Activated CD8-positive, alpha-beta memory T cell treated with anti-CD3 and anti-CD28 coated beads, Interleukin-2, amount 50 U/mL, for 4 hours (primary cell): ENCODE measurements around the gene ATP9A.

ENCODE experiments used
- DNase-seq: peaks from one replicate; pipeline ENCODE4 v3.0.0-alpha.2; 2020

ATP9A gene

DNA sequence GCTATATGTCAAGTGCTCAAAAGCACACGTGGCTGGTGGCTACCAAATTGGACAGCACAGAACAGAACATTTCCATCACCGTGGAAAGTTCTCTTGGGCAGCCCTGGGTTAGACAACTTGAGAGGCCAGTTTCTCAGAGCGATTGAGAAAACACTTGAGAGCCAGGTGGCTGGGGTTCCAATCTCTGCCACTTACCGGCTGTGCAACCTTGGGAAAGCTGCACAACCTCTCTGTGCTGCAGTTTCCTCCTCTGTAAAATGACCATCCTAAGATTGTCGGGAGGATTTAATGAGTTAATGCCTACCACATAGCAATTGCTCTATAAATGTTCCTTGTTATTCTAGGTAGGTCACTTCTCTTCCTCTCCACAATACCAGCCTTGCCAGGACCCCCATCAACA, 200.6 kb downstream of the ATP9A start:
- DNase-seq, result no peak

DNA sequence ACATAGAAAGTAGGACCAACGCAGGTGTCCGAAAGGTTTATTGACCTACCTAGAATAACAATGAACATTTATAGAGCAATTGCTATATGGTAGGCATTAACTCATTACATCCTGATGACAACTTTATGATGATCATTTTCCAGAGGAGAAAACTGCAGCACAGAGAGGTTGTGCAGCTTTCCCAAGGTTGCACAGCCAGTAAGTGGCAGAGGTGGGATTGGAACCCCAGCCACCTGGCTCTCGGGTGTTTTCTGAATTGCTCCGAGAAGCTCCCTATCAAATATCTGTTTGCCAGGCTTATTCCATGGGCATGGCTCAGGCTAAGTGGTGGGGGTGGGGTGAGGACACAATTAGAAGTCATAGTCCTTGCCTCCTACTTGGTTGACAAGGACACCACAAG, 201.6 kb downstream of the ATP9A start:
- DNase-seq, result no peak

DNA sequence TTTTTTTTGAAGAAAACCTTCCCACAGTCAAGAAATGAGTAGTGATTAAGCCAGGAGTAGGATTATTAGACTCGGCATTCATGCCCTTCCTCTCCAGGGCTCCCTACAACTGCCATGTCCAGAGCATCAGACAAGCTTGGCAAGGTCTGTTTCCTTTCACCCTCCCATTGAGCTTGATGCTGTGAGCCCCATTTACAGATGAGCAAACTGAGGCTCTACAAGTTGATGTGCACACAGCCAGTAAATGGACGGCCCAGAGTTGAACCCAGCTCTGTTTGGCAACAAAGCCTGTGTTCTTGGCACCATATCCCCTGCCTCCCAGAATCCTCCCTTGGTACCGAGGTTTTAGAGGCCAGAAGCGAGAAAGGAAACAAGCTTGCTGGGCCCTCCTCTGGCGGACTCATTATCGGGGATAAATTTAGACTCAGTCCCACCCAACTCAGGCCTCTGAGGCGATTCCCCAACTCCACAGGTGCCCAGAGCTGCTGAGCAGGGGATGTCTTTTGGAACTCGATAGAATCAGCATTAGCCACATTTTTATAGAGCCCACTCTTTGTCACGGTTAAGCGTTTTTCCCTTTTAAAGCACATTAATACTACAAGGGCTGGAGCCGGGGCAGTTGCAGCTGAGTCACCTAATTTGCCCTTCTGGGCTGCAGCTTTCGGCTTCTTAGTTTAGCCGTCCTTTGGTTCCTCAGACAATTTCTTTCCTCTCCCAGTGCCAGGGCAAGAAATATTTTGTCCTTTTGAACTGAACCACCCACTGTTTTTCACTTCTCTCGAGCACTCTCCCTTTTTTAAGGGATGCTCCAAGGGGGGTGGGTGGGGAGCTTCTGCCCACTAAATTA, 202.7 kb downstream of the ATP9A start:
- no peak for DNase-seq

DNA sequence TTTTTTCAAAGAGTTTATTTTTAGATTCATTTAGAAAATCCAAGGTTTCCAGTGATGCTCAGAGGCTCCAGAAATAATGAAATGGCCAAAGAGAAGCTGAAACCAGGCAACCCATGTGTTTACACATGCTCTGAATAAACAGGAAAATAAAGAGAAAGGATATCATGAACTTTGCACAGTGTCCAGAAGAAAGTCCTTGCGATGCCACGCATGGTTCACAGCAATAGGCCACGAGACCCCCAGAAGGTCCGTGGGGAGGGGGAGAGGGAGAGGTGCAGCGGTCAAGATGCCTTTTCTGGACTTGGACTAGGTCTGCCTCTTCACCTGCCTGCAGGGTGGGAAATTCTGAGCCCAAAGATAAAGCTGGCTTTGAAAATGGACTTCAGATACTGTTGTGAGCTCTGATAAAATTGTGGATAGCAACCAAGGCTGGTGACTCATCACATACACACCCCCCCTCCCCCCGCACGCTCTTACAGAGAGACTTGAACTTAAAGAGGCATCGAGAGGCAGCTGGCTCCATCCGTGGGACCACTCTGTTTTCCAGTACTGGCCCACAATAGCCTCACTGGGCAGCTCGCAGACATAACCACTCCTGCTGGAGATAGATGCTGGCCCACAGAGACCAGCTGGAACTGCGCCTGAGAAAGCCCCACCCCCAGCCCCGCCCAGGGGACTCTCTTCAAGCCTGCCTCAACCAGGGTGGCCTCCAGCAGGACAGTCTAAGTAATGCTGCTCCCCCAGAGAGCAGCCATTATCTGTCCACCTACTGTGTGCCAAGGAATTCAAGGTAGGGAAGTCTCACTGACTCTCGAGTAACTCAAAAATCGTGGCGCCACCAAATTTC, 204.5 kb downstream of the ATP9A start:
- DNase-seq, result peak; percentile 24

DNA sequence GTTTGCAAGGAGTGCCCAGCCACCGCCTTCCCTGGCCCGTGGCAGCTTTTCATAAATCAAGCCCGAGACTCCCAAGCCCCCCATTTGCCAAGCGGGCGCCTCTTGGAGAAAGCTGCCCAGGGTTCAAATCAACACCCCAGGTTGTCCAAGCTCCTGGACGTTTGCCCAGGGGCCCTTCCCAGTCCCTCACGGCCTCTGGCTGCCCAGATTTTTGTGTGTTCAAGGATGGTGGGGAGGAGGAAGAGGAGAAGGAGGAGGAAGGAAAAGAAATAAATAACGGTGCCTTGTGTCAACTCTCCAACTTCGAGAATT, 205.1 kb downstream of the ATP9A start:
- no peak for DNase-seq

DNA sequence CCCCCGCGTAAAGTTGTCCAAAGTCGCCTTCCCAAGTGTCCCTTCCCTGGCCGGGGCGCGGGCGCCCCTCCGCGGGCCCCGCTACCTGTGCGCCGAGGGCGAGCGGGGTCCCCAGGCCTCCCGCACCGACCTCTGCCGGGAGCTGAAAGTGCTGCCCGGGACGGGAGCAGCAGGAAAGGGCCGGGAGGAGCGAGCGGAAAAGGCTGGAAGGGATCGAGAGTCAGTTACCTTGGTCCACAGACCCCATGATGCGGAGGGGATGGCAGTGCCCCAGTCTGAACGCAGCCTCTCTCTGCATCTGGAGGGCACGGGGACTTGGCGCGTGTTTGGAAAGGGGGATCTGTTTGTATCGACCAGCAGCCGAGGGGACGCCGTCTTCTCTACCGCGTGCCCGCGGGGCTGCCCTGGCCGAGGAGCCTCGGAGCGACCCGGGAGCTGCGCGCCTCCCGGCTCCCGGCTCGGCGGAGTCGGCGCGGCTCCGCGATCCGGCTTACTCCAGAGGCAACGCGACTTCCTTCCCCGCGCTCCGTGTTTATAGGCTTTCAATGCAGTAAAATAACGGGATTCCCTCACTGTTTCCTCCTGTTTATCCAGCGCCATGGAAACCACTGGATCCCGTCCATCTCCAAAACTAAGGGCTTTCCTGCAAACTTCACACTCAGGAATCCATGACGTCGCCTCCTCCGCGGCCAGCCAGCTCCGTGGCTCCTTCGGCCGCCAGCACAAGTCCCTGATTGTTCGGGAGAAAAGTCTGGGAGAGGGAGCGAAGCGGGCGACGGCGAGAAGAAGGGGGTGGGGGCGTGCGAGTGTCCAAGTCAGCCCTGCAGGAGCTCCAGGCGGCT, 205.6 kb downstream of the ATP9A start:
- DNase-seq, result no peak

DNA sequence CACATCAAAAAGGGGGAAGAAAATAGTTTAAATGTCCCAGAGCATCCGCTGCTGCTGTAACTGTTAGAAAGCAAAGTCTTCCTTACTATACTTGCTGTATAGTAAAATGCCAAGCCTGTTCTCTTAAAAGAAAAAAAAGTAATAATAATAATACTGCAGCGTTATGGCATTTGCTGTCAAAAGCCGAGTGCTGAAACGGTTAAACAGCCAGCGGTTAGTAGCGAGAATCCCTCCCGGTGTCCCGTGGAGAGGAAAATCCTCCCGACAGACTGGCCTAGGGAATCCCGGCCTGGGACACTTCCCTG, 206.2 kb downstream of the ATP9A start:
- no peak for DNase-seq

DNA sequence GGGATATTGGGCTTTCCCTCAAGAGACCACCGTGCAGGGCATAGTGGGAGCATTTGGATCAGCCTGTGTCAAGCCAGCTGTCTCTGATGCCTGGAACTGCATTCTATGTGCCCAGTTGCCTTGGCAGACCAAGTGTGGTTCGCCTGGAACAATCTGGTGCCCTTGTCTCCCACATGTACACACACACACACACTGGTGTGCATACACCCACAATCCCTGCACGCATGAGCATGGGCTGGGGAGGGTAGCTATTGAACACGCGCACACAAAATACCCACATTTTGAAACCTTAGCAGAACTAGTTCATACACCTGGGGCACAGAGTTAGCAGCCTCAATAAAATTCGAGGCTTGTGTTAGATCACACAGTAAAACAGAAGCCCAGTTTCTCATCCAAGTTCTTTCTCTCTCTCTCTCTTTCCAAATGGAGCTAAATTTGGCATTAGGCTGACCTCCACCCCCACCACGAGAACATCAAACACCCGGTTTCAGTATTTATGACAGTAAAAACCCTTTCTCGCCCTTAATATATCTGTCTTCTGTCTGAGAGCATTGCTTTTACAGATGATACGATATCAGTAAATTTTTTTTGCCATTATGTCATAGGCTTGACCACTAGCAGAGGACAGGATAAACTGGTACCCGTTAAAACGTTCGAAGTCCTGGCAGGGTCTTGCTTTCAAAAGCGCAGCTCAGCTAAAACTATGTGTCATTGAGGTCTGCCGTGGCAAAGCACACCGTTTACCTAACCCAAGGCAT, 207.5 kb downstream of the ATP9A start:
- no peak for DNase-seq

DNA sequence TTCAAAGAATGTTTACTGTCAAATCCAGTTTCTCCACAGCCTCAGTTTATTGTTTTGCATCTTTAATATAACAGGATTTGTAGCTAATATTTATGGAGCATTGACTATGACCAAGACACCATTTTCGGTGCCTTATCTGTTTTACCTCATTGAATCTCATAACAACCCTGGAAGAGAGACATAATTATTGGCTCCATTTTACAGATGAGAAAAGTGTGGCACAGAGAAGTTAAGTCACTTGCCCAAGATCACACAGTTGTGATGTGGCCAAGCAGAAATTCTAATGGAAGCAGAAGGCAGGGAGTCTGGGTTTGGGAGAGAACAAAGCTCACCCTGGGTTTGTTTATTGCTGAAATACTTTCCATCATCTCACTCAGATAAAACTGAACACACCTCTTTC, 208.1 kb downstream of the ATP9A start:
- no peak for DNase-seq

DNA sequence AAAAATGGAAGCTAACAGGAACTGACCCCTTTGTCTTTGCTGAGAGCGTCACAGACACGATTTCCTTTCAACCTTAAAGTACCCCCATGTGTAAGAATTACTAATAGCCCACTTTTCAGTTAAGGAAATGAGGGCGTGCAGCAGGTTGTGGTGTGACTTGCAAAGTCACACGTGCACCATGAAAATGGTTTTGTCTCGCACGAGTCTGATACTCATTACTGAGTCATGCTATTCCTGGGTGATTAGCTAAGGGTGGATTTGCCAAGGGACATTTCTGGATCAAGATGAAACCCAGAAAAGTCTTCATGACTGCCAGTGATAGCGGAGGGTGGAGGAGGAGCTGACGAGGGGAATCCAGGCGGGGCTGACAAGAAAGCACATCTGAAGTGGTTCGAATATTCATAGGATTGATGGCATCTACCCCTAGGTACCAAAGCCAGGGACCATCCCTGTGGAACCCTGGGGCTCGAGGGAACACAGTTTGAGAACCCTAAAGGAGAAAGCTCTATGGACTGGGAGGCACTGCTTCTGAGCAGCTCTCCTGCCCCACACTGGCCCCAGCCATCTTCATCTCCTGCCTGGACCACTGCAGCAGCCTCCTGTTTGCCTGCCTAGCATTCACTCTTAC, 213.5 kb downstream of the ATP9A start:
- no peak for DNase-seq

DNA sequence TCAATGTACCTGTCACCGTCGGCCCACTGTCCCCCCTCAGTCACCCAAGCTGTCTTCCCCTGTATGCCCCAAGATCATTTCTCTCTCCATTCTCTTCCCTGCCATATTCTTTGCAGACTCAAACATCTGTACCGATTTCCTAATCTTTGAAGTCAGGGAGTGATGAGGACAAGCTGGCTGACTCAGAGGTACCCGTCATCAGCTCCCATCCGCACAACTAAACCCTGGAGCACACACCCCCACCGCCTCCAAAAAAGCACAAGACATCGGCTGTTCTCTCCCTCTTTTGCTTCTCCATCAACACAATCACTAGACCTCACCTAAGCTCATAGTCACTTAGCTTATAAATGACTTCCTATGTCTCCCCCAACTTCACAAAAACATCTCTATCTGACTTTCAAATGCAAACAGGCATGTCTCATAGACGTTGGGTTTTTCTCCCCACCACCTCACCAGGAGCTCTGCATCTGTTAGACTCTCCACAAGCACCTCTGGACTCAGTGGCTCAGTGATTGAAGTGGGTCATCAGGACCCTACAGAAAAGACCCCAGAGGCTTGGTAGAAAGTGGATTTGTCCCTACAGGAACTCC, 214.2 kb downstream of the ATP9A start:
- no peak for DNase-seq

DNA sequence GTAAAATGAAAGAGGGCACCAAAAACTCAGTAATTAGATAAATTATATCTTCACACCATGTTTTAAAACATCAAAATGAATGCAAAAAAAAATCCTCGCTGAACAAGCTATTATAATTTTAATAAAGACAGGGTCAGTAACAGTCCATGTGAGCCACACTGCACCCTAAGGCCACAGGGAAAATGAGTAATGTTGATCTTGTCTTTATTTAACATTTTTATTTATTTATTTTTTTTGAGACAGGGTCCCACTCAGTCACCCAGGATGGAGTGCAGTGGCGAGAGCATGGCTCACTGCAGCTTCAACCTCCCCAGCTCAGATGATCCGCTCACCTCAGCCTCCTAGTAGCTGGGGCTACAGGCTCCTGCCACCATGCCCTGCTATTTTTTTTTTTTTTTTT, 217.0 kb downstream of the ATP9A start:
- no peak for DNase-seq

DNA sequence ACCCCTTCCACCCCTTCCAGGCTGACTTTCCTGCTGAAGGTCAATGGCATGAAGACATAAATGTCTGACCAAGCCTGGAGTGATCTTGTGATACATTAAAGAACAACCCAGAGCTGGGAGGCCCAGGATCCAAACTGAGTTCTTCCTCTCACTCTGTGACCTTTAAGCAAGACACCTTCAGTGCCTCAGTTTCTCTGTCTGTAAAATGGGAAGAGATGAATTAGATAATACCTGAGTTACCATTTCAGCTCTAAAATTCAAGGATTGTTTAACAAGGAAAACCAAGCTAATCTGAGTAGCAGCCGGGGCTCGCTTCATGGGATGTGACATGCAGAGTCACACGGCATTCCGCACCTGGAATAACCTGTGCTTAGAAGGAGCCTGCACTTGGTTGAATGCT, 218.7 kb downstream of the ATP9A start:
- no peak for DNase-seq

DNA sequence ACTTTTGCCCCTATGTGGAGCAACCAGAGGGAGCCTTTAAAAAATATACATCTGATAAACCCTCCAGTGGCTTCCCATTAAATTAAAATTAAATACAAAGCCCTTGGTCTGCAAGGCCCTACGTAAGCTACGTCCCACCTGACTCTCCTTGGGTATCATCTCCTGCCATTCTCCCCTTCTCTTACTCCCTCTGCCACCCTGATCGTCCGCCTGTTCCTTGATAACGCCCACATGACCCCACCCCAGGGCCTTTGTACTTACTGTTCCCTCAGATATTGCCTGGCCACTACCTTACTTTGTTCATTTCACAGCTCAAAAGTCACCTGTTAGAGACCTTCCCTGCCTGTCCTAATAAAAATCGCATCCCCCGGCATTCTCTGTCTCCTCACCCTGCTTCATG, 220.2 kb downstream of the ATP9A start:
- no peak for DNase-seq
